Cardiac fibroblast (primary cell): Measurements from ENCODE around the gene RAX.

Experiments used
- DNase-seq, 2 donors: peaks; one replicate each; pipeline versions ENCODE4 v3.0.0 to v3.0.0-alpha.2; 2010; ENCODE audit warnings: low read depth in 2 of 2
- H3K4me3 ChIP-seq, 2 donors: replicated peaks in 1 of 2; 1 replicate in 1 of 2; 2 replicates in 1 of 2; pipeline ENCODE4 v1.5.1; 2011; ENCODE audit warnings: low read depth in 2 of 2, low read length in 2 of 2, mild to moderate bottlenecking in 2 of 2, moderate library complexity in 1 of 2
- CTCF ChIP-seq: IDR thresholded peaks from one replicate; pipeline ENCODE4 v1.5.1; 2011; ENCODE audit warnings: low read depth, mild to moderate bottlenecking, low read length, inconsistent platforms

The RAX gene

GRCh38 chr18:59246796-59247195, 26.5 kb downstream of the RAX start:
- TF ChIP-seq CTCF, result no peak
- DNase-seq, result no peak
- H3K4me3 ChIP-seq, result no peak overlapping the region

GRCh38 chr18:59242906-59243305, 30.3 kb downstream of the RAX start:
- DNase-seq, result no peak
- no peak overlapping the region for H3K4me3 ChIP-seq
- no peak for TF ChIP-seq CTCF

GRCh38 chr18:59239642-59240041, 33.6 kb downstream of the RAX start:
- DNase-seq, result no peak
- no peak overlapping the region for H3K4me3 ChIP-seq
- TF ChIP-seq CTCF, result no peak

- DNase-seq, result no peak
- TF ChIP-seq CTCF, result no peak
- no peak overlapping the region for H3K4me3 ChIP-seq
These were observed 34.9 kb downstream of the RAX start for GRCh38 chr18:59238385-59238784.

- peak in 1 of 2 donors; percentile 21 for DNase-seq
- no peak overlapping the region for H3K4me3 ChIP-seq
- TF ChIP-seq CTCF, result no peak
These were observed 40.2 kb downstream of the RAX start for GRCh38 chr18:59233017-59233410.

GRCh38 chr18:59232309-59233016, 40.8 kb downstream of the RAX start:
- no peak overlapping the region for H3K4me3 ChIP-seq
- no peak for TF ChIP-seq CTCF
- no peak for DNase-seq

GRCh38 chr18:59231877-59232276, 41.4 kb downstream of the RAX start:
- no peak for DNase-seq
- TF ChIP-seq CTCF, result no peak
- no peak overlapping the region for H3K4me3 ChIP-seq
